HG03565 (cell line): ENCODE results near the gene TMEM82.
"Not testable (repeated sequence)": the region's sequence is repeated elsewhere in the genome, so short reads cannot be mapped to it uniquely, and the experiment has no call there.

Source experiments
- ATAC-seq: cut with Tn5 transposase; IDR thresholded peaks from one replicate; pipeline ENCODE4 v1.9.1; 2021; ENCODE audit warnings: mild to moderate bottlenecking, moderate library complexity; ENCODE audit not compliant: unreplicated experiment

TMEM82 gene

DNA sequence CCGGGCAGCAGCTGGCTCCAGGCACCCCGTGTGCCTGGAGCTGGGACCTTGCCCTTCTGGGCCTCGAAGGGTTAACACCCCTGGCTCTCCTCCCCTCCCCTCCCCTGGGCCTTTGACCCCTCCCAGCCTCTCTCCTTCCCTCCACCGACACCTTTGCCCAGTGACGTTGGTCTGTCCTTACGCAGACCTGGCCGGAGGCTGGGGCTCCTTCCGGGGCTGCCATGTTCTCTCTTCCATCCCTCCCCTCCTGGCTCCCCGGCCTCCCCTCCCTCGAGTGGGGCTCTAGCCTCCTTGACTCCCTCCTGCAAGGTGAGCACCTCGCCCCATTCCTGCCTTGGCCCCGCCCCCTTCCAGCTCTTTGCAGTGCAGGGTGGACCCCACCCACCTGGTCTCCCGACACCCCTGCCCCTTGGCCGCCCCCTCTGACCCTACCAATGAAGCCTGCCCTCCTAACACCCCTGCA is at the start of gene TMEM82:
TMEM82 (plus strand) TSS at position 161 of the 463 bp plus-strand sequence; CDS start at position 222, 61 bp downstream.
- ATAC-seq = no peak

DNA sequence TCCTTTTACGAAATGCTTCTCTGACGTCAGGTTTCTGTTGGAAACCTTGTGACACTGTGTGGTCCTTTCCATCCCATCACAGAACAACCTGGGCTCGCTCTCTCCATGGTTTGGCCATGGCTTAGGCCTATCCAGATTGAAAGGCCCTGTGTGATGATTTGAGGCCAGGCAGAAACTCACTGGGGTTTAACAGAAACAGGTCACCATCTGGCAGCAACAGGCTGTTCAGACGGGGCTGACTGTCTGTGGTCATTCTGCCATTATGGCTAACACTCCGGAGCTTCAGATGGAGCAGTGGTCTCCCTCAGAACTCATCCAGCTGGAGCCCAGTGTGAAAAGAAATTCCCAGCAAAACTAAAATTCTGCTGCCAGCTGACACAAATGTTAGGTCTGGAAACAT is 48.9 kb upstream of the TMEM82 start:
- no peak for ATAC-seq

DNA sequence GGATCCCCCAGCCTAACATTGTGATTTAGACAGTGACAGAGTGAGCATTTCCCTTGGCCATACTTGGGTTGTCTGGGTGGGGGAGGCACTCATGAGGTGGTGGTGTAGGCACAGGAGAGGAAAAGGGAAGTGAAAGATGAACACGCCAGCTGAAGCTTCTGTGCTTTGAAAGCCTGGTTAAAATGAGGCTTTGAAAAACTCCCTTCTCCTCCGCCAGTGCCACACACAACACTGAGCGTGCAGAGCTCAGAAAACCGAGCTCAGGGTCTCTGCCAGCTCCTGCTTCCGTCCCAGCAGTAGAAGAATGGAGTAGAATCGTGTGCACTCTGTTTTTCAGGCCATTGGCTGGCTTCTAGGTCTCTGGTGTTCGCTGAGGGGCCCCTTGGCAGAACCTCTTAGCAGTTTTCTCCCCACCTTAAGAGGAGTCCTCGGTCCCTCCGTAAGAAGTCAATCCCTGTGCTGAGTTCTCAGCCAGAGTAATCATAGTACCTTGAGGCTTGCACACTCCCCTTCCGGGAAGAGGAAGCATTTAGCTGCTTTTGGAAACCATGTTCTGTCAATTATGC is 45.3 kb upstream of the TMEM82 start:
- ATAC-seq = peak; percentile 80

DNA sequence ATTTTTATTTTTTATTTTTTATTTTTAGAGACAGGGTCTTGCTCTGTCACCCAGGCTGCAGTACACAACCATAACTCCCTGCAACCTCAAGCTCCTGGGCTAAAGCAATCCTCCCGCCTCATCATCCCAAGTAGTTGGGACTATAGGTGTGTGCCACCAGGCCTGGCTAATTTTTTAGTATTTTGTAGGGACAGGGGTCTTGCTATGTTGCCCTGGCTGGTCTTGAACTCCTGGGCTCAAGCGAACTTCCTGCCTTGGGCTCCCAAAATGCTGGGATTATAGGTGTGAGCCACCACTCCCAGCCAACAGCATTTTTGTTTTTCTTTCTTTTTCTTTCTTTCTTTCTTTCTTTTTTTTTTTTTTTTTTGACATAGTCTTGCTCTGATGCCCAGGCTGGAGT is 44.1 kb upstream of the TMEM82 start:
- ATAC-seq = no peak

DNA sequence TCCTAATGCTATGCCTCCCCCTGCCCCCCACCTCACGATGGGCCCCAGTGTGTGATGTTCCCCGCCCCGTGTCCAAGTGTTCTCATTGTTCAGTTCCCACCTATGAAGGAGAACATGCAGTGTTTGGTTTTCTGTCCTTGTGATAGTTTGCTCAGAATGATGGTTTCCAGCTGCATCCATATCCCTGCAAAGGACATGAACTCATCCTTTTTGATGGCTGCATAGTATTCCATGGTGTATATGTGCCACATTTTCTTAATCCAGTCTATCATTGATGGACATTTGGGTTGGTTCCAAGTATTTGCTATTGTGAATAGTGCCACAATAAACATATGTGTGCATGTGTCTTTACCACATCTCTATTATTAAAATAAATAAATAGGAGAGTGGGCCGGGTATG is 43.0 kb upstream of the TMEM82 start:
- ATAC-seq = not testable (repeated sequence)

DNA sequence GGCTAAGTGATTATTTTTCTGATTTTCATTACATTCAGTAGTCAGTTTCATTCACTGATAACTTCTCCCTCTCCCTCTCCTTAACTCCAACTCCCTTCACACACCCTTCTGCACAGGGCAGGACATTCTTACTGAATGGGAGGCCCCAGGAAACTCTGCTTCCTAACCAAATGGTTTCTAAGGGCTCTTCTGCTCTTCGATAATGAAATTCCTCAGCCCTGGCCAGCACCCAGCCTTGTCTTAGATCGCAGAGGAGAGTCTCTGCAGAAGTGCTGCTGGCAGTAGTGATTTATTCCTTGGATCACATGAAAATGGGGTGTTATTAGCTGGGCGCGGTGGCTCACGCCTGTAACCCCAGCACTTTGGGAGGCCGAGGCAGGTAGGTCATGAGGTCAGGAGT is 41.8 kb upstream of the TMEM82 start:
- ATAC-seq = no peak

DNA sequence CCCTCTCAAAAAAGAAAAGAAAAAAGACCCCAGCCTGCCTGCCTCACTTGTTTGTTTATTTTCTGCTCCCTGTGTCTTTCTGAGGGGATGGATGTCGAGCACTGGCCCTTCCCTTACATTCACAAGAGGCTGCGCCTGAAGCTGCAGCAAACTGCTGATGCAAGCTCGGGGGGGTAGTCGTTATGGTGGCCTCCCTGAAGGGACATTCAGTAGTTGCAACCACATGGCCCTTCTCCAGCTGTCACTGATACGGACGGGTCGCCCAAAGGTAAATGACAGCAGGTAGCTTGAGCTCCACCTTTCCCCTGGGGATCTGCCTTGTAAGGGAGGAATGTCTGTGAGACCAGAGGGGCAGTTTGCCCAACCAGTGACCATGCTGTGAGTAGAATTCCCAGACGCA is 40.5 kb upstream of the TMEM82 start:
- ATAC-seq = no peak

DNA sequence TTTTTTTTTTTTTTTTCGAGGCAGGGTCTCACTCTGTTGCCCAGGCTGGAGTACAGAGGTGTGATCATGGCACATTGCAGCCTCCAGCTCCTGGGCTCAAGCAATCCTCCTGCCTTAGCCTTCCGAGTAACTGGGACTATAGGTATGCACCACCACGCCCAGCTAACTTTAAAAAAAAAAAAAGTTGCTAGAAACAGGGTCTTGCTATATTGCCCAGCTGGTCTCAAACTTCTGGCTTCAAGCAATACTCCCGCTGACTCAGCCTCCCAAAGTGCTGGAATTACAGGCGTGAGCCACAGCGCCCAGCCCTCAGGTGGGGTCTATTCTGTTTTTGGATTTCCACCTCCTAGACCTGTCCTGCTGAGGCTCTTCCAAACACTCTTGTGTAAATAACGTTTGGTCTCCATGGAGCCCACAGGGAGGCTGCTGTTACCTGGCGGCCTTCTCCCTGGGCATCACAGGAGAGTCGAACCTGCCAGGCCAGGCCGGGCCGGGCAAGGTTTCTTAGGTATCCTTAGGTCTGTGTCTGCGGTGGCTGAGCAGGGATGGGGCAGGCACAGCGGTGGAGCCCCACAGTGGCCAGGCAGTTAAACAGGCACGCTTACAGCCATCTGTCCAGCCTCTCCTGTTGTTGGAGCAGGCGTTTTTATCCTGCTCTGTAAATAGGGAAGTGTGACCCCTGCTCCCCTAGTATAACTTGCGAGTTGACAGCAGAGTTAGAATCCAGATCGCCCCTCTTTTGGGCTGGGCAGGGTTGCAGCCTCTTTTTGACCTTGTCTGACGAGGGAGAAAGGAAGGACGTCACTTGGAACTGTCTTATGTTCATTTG is 39.4 kb upstream of the TMEM82 start:
- no peak for ATAC-seq

DNA sequence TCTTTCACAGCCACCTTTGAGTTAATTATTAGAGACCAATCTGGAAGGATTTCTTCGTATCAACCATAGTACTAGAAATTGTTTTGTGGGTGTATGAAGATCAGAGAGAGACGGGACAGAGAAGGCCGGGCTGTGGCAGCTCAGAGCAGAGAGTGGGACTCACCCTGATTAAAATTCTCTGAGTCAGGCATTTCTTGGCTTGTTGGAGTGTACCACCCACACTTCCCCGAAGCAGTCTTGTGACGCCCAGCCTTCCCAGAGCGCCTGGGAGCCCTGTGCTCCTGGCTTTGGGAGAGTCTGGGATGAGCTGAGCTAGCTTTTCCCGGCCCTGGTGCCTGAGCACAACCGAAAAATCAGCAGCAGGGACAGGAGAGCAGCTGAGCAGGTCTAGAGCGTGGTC is 38.7 kb upstream of the TMEM82 start:
- no peak for ATAC-seq

DNA sequence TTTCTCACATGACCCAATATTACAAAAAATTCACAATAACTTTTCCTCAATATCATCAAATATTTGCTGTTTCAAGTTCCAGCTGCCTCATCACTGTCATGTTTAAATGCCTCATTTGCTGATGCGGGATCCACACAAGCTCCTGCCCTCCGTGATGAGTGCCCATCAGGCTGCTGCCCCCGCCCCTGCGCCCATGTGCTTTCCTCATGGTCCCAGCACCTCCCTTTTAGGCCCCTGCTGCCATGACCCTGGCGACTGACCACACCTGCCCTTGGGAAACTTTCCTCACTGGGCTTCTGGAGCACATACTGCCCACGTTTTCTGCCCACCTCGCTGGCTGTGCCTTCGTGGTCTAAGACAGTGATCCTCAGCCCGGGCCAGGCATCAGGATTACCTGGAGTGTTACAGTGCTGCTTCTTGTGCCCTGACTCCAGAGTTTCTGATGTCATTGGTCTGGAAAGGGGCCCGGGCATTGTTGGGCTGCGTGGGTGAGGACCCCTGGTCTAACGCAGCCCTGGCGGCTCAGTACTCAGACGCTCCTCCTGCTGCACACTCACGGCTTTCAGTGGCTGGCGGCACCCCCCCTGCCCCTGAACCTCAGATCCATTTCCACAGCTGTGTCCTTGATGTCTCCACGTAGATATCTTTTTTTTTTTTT is 37.6 kb upstream of the TMEM82 start:
- ATAC-seq = no peak

DNA sequence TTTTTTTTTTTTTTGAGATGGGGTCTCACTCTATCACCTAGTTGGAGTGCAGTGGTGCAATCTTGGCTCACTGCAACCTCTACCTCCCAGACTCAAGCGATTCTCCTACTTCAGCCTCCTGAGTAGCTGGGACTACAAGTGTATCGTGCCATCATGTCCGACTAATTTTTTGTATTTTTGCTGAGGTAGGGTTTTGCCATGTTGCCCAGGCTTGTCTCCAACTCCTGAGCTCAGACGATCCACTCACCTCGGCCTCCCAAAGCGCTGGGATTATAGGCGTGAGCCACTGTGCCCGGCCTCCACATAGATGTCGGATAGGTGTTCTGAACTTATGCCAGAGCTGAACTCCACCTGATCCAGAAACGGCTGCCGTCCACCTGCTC is 37.1 kb upstream of the TMEM82 start:
- ATAC-seq = no peak

DNA sequence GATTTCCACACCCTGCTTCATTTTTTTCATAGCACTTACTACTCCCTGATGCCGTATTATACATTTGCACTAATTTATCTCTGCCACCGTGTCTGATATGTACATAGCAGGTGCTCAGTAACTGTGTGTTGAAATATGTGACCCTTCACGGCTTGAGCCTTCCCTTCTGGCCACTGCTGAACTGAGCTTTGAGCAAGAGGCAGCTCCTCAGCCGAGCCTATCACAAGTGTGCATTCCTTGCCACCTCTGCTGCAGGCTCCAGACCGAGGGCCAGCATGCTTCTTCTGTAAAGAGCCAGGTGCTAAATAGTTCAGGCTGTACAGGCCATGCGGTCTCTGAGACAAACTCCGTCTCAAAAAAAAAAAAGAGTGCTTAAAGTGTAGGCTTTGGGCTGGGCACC is 35.5 kb upstream of the TMEM82 start:
- no peak for ATAC-seq

DNA sequence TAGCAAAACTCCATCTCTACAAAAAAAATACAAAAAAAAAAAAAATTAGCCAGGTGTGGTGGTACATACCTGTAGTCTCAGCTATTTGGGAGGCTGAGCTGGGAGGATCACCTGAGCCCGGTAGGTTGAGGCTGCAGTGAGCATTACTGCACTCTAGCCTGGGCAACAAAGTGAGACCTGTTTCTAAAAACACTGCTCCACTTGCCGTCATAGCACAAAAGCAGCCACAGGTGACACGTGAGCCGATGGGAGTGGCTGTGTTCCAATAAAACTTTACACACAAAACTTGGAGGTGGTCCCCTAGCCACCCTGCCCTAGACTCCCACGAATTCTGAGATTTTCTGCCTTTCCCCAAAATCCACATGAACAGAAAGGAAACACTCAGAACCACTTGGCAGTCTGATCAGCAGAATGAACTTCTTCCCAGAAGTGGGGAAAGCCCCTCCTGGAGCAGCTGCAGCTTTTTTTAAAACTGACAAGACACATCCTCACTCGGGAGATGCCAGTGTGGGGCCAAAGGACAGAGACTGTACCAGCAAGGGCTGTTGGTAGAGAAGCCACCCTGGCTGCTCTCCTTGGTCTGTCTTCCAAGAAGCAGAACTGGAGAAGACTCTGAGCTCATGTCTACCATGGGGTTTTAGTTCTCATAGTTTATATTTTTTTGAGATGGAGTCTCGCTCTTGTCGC is 34.9 kb upstream of the TMEM82 start:
- no peak for ATAC-seq

DNA sequence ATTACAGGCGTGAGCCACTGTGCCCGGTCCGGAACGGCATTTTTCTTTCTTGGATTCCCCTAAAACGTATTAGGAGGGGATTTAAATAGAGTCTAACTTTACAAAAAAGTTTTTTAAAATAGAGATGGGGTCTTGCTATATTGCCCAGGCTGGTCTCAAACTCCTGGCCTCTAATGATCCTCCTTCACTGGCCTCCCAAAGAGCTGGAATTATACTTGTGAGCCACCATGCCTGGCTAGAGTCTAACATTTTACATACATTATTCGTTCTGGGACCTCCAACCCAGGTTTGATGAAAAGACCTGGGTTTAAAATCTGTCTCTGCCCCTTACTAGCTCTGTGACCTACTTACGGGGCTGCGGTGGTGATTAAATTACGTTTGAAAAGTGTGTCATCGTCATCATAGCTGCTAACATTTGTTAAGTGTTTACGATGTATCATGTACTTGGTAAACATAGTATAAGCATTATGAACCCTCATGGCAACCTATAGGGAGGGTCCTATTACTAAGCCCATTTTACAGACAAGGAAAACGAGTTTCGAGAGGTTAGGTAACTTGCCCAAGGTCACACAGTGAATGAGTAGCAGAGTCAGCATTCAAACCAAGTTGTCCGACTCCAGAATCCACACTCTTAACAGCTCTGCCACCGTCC is 33.7 kb upstream of the TMEM82 start:
- ATAC-seq = no peak

DNA sequence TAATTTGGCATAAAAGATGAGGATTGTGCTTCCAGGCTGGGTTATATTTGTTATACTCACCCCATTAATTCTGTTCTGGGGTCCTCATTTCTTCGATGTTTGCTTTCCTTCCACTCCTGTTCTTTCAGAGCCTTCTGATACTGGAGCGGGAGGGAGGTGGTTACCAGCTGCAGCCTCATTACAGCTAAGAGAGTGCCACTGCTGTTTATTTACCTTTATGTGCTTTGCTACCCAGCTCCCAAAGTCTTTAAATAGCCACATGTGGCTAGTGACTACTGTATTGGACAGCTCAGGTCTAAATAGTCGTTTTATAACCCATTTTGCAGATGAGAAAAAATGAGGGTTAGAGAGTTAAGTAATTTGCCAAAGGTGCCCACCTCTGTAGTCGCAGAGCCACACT is 33.1 kb upstream of the TMEM82 start:
- no peak for ATAC-seq

DNA sequence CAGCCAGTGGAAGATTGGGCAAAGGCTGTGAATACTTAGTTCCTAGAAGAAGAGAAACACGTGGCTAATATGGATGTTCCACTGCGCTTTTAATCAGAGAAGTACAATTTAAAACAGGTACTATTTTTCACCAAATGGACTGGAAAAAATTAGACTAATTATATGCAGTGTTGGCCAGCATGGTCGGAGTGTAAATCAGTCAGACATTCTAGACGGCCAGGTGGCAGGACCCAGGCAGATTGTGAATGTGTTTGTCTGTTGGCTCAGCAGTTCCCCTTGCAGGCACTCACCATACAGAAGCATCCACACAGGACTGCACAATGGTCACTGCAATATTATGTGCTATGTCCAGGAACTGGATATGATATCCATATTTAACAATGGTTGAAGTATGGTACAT is 30.1 kb upstream of the TMEM82 start:
- ATAC-seq = no peak

DNA sequence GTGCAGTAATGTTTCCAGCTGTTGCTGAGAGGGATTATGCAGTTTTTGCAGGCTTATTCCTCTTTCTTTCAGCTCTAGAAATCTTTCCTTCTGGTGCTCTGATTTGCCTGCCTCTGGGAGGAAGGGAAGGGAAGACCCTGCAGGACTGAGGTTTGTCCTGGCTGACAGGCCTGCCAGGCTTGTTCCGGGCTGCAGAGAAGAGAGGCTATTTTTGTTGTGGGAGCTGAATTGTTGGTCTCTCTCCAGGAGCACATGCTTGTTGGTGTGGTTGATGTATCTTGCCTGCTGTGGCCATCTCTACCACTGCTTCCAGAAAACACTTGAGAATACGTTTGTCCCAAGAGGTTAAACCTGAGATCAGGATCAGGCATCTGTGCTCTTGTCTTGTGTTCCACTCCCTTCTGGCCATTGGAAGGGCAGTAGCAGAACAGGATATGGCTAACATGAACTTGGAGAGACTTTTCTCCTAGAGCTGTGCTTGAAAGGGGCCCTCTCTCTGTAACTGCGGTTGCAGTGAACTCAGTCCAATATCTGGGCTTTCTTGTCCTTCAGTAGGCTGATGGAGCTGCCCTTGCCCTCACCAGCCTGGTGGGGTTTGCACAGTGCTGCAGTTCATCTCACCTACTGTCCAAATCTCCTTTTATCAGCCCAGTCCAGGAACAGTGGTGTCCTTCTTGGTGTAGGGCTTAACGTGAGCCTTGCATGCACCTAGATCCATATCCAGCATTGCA is 27.7 kb upstream of the TMEM82 start:
- no peak for ATAC-seq

DNA sequence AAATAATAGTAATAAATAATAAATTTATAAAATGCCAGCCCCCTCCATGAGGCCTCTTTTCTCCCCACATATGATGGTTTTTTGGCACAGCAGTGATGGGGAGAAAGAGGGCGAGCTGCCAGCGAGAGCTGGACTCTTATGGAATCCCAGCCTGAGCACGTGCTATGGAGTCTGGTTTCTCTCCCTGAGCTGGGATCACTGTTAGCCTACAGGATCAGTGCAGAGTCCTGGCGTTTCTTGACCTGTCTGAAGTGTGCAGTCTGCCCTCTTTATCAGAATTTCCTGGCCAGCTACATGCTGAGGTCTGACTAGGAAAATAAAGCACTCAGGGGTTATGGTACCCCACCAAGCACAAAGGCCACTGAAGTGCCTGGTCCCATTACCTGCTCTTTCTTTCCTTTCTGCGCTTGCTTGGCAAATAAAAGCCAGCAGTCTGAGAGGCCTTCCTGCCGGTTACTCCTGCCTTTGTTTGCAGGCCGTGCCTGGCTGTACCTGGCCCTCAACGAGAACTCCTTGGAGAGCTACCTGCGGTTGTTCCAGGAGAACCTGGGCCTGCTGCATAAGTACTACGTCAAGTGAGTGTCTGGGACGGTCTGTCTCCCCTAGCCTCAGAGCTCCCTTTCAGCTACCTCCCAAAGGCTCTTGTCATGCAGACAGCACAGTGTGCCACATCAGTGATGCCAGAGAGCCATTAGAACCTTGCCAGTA is 24.7 kb upstream of the TMEM82 start:
- no peak for ATAC-seq

DNA sequence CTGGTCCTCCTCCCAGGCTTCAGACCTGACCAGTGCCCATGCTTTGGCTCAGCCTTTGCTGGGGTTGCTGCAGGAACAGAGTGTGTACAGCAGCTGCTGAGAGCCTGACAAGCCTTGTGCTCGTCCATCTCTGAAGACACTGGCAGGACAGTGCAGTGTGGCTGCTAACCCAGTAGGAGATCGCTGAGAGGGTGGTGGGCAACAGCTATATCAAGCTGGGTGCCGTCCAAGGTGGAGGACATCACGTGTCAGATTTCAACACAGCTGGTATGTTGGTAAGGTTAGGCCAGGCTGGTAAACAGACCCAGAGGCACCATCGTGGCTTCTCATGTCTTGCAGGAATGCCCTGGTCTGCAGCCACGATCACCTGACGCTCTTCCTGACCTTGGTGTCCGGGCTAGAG is 24.1 kb upstream of the TMEM82 start:
- ATAC-seq = no peak
